Hepatic stellate cell (primary cell): ENCODE measurements around the gene SNAP47.

Source experiments
- DNase-seq: peaks from one replicate; pipeline ENCODE4 v3.0.0; 2011; ENCODE audit warnings: low spot score

SNAP47 gene

DNA sequence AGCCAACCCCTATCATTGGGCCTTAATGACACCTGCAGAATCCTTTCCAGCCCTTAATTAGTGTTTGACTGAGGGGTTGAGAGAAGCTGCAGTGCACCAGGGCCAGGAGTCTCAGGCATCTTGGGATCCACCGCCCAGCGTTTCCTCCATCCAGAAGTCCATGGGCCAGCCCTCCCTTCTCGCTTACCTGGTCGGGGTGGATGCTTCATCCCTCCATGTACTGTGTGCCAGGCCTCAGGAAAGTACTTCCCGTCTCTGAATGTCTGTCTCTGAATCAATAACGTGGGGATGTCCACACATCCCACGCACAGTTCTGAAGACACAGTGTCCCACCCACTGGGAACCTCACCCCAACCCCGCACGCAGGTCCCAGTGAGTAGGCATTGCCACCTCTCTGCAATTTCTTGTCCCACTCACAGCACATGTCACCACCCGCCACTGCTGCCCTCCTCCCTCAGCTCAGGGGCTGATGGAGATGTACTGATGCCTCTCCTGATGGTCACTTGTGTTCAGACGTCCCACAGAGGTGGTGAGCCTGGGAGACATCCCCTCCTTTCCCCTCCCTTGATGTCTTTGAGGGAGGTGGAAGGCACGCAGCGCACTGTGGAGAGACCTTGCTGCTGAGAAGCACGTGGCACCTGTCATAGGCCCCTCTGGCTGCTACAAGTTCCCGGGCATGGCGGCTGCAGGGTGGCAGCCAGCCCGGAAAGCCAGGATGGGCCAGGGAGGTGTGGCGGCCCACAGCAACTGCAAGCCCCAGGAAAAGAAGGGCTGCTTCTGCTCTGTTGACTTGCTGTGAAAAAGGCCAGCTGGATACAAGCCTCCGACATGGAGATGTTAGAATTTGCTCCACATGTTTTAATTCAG is 50.8 kb downstream of the SNAP47 start:
- no peak for DNase-seq

GRCh38 chr1:227786673-227787512 is 51.7 kb downstream of the SNAP47 start:
- DNase-seq, result peak; percentile 24

DNA sequence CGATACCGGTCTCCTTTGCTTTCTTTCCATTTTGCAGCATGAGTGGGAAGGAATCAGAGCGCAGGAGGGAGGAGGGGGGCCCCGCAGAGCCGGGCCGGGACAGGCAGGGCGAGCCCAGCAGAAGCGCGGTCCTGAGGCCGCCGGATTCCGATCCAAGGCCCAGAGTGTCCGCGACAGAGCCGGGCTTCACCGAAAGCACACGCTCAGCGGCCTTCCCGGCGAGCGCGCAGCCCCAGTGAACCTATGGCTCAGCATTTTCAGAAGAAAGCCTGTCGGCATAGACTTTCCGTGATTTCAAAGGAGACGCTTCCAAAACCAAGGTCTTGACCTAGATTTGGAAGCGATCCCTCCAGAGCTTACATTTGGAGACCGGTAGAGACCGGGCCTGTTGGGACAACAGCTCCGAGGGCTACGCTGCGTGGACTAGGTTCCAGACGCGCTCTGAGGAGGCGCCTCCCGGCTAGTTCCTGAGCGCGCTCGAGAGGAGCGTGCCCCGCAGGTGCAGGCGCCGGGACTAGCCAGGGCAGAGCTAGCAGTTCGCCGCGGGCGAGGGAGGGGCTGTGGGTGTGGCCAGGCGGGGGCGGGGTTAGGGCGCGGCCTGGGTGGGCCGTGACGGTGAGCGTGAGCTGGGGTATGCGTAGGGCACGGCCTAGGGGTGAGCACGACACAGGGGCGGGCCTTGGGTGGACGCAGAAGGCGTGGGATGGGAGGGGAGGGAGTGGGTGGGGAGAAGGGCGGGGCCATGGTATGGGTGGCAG is 52.5 kb downstream of the SNAP47 start:
- peak; percentile 93 for DNase-seq

DNA sequence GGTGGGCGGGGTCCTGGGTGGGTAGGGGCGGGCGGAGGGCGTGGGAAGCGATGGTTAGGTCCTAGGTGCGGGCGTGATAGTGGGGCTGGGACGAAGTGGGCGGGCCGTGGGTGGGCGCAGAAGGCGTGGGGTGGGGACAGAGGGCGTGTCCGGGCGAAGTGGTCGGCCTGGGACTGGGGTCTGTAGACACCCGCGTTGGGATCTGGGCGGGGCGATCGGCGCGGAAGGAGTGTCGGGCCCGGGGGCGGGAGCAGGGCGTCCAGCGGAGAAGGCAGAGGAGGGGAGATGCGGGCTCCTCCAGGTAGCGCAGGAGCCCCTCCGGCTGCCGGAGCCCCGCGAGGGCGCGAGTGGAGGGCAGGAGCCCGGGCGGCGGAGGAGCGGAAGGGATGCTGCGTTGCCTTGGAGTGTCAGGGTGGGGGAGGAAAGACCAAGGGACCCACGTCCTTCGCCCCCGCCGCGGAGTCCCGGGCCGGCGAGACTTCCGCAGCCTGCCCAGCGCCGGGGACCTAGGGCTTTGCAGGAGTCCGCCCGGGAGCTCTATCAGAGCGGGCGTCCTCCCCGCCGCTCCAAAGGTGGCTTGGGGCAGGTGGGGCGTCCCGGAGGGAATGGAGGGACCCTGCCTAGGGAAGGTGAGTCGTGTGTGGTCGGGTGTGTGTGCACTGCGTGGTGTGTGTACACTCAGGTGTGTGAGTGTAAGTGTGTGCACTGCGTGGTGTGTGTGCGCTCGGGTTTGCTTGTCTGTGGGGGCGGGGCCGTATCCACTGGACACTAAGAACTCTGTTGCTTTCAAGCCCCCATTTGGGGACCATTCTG is 53.2 kb downstream of the SNAP47 start:
- DNase-seq, result peak; percentile 32

- peak; percentile 36 for DNase-seq
Measured at GRCh38 chr1:227789084-227790033, 54.1 kb downstream of the SNAP47 start.

DNA sequence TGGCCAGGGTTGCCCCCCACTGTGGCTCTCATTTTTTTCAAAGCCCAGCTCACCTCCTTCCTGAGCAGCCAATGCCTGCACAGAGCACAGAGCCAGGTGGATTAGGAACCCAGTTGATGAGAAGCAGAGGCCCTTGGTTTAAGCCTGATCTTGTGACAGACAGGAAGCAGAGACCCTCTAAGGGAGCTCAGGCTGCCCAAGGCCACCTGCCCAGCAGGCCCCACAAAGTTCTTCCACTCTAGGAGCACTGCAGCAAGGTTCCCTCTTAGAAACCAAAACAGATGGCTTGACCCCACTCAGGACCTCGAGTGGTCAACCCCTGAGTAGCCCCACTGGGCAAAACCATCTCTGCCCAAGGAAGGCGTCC is 54.8 kb downstream of the SNAP47 start:
- peak; percentile 0 for DNase-seq

DNA sequence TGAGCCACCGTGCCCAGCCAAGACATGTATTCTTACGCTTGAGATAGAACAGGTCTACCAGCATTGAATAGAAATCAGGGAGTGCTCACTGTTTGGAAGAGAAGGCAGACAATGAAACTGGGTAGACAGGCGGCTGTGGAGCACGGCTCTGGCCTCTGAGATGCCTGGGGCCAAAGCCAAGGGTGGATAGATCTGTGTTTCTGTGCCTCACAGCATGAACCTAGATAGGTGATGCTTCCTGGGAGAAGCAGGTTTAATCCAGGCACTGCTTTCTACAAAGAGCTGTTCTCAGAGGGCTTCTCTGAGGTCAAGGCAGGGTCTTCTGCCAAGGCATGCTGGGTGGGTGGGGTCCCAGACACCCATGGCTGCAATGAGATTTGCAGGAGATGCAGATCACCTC is 55.6 kb downstream of the SNAP47 start:
- peak; percentile 1 for DNase-seq

GRCh38 chr1:227791425-227792143 is 56.3 kb downstream of the SNAP47 start:
- no peak for DNase-seq

- peak; percentile 4 for DNase-seq
Measured at GRCh38 chr1:227792216-227793078, 57.2 kb downstream of the SNAP47 start.

GRCh38 chr1:227793079-227793947 is 58.1 kb downstream of the SNAP47 start:
- peak; percentile 3 for DNase-seq

- DNase-seq, result peak; percentile 80
Measured at GRCh38 chr1:227793948-227794816, 58.9 kb downstream of the SNAP47 start.

DNA sequence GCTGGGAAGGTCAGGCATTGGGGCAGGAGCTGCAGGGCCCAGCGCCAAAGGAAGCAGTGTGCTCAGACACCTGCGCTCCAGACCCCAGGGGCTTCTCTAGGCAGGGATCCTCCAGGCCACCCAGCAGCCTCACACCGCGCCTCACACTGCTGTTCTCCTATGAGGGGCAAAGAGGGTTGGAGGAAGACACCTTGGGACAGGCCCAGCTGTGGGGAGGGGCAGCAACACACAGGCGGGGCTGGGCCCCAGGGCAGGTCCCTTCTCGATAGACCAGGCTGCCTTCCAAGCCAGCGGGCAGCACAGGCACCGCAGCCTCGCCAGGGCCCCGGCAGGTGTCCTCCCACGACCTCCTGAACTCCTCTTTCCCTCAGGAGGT is 59.6 kb downstream of the SNAP47 start:
- no peak for DNase-seq

DNA sequence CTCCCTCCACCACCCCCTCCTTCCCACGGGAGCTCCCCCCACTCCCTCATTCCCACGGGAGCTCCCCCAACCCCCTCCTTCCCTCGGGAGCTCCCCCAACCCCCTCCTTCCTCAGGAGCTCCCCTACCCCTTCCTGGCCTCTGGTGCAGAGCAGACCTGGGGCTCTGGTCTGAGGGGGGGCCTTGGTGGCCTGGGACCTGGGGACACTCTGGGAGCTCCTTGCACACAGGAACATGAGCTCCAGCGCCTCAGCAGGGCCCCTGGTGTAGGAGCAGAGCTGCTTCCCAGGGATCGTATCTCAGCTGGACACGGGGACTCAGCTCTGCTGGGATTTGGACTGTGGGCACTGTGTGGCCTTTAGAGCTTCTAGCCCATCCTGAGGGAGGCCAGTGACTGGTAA is 60.5 kb downstream of the SNAP47 start:
- DNase-seq, result no peak

GRCh38 chr1:227796359-227796915 is 61.2 kb downstream of the SNAP47 start:
- DNase-seq, result no peak

DNA sequence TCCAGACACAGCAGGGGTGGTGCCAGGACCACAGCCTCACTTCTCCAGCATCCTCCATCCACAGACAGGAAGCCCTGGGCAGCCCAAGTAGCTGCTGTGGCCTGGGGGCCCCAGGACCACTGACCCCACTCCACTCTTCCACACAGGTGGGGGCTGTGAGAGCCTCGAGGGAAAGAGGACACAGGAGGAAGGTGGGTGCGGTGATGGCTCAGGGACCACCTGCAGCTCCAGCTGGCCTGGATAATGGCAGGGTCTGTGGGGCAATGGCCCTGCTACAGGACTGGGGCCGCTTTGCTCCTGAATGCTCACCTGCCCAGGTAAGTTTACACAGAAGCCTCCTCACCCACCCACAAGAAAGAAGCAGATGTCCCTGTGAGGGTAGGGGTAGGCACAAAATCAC is 61.9 kb downstream of the SNAP47 start:
- DNase-seq, result no peak

- no peak for DNase-seq
Measured at GRCh38 chr1:227797625-227798024, 62.4 kb downstream of the SNAP47 start.
